Esophagus muscularis mucosa (tissue), 4 donors: Measurements from ENCODE around the gene CHRDL2. TPM values are rescaled to one million over a fixed set of nuclear protein-coding genes. Genes with fewer than 3 reads are reported as not detected.
A peak's percentile ranks its signal among the peaks of the same experiment; 100 is the strongest.
"Not testable (repeated sequence)": the region's sequence is repeated elsewhere in the genome, so short reads cannot be mapped to it uniquely, and the experiment has no call there.

Source experiments
- DNase-seq: peaks from one replicate; pipeline ENCODE4 v3.0.0-alpha.2; 2017; ENCODE audit errors: extremely low spot score
- H3K27ac ChIP-seq, 4 donors: fragments of 200-600 bp; sonication (generic); replicated peaks in 1 of 4; 1 replicate in 3 of 4; 2 replicates in 1 of 4; pipeline ENCODE4 v1.5.1; 2016 to 2019; ENCODE audit warnings: mild to moderate bottlenecking in 1 of 4
- H3K27me3 ChIP-seq, 4 donors: fragments of 200-600 bp; sonication (generic); one replicate each; pipeline versions ENCODE4 v1.5.1 to v1.6.0; 2016 to 2019
- H3K36me3 ChIP-seq, 4 donors: fragments of 200-600 bp; sonication (generic); one replicate each; pipeline ENCODE4 v1.5.1; 2016 to 2019
- H3K4me1 ChIP-seq, 4 donors: fragments of 200-600 bp; sonication (generic); one replicate each; pipeline ENCODE4 v1.5.1; 2016 to 2019
- H3K4me3 ChIP-seq, 4 donors: fragments of 200-600 bp; sonication (generic); 1 replicate in 2 of 4; 2 replicates in 2 of 4; pipeline ENCODE4 v1.5.1; 2016 to 2019; ENCODE audit warnings: mild to moderate bottlenecking in 4 of 4, moderate library complexity in 1 of 4
- H3K9me3 ChIP-seq, 4 donors: fragments of 200-600 bp; sonication (generic); 1 replicate in 3 of 4; 2 replicates in 1 of 4; pipeline ENCODE4 v1.5.1; 2016 to 2019
- CTCF ChIP-seq, 3 experiments: fragments of 200-600 bp in 2 of 3; fragments of 450-650 bp in 1 of 3; sonication (generic) in 2 of 3; IDR thresholded peaks; one replicate each; pipeline ENCODE4 v1.5.1; 2017 to 2019; ENCODE audit warnings: antibody characterized with exemption in 3 of 3, mild to moderate bottlenecking in 2 of 3, moderate library complexity in 1 of 3
- EP300 ChIP-seq: sonication (generic); formaldehyde crosslinking; IDR thresholded peaks from one replicate; pipeline ENCODE4 v1.6.1; 2017; ENCODE audit warnings: antibody characterized with exemption
- POLR2A ChIP-seq: fragments of 450-650 bp; IDR thresholded peaks from one replicate; pipeline ENCODE4 v1.6.1; 2017; ENCODE audit warnings: antibody characterized with exemption, moderate library complexity, mild to moderate bottlenecking, low read depth
- POLR2AphosphoS5 ChIP-seq, 2 donors: sonication (generic); formaldehyde crosslinking; IDR thresholded peaks; one replicate each; pipeline ENCODE4 v1.6.1; 2017; ENCODE audit warnings: antibody characterized with exemption in 2 of 2
- WGBS: methylation state at CpG from one replicate; pipeline ENCODE4 v1.1.5; 2018; 5-methylcytosine and 5-hydroxymethylcytosine counted together
- intact Hi-C: fragments of 100-400 bp; cut with DNase I; formaldehyde crosslinking; loops from one replicate; pipeline ENCODE4 v1.15.1; 2023
- total RNA-seq, 4 donors: library from RNA; depleted of rRNA; stranded (reverse); fragments of >200 nt; gene quantifications; one replicate each; pipeline versions ENCODE4 v1.1.0 to v1.2.1, GENCODE V29; 2016

CHRDL2 gene
- total RNA-seq, 4 donors from 2014 or later, result 0.40 to 0.50 TPM; not detected in 2

DNA sequence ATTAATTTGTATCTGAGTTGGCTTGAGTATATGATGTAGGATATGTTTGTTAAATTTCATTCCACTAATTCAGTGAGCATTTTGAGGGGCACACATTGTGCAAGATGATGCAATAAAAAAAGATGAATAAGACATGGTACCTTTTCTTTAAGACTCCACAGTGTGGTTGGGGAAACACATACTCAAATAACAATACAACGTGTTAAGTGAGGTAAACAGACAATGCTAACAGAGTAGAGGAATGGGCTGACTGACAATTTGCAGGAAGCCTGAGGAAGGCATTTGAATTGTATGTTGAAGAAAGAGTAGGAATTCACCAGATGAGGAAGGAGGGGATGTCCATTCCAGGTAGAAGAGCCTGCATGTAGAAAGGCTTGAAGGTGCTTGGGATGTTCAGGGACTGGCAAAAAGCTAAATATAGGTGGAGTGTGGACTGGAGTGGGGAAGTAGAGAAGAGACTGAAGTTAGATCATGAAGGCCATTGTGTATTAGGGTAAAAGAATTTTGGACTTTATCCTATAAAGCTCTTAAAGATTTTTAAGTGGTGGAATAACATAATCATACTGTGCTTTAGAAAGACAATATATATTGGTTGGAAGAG is 24.3 kb upstream of the CHRDL2 start:
- Histone ChIP-seq H3K27me3 (no peaks in the 10 kb centered on the region), H3K27ac (no peak overlapping the region), H3K36me3 (no peaks in the 10 kb centered on the region), H3K4me3 (no peak overlapping the region), H3K4me1 (peaks cover 27 to 55% (median 48%) of the 10 kb centered on the region in 4 donors), H3K9me3 (no peaks in the 10 kb centered on the region)
- DNase-seq, result no peak
- WGBS, result 39% methylated on average over 1 of the region's 1 CpG
- intact Hi-C loops, result no loop called here
- no peak for TF ChIP-seq CTCF (IDR thresholded peaks at IDR 0.05)
- TF ChIP-seq POLR2A, result no peak
- no peak for TF ChIP-seq EP300
- TF ChIP-seq POLR2AphosphoS5 (IDR thresholded peaks at IDR 0.05), result no peak

DNA sequence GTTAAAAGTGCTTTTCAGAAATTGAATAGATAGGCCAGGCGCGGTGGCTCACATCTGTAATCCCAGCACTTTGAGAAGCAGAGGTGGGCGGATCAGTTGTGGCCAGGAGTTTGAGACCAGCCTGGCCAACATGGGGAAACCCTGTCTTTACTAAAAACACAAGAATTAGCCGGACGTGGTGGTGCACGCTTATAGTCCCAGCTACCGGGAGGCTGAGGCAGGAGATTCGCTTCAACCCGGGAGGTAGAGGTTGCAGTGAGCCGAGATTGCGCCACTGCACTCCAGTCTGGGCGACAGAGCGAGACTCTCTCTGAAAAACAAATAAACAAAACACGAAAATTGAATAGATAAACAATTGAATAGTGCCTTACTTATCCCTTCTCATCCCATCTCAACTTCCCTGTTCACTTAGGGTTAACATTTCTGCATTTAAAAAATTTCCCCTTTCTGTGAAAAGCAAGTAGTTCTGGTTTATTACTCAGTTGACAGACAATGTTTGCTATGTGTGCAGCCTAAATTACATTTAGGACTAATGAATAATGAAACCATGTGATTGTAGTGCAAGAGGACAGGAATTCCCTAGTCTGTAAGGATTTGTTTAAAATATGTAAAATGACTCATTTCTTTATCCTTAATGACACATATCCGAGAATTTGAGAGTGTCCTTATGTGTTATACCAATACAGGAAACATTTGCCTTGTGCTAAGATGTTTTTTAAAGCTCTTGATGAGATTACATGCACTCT is 23.5 kb upstream of the CHRDL2 start:
- Histone ChIP-seq H3K9me3 (no peaks in the 10 kb centered on the region), H3K27me3 (no peaks in the 10 kb centered on the region), H3K4me1 (peaks cover 27 to 63% (median 56%) of the 10 kb centered on the region in 4 donors), H3K4me3 (no peak overlapping the region), H3K27ac (no peak overlapping the region), H3K36me3 (no peaks in the 10 kb centered on the region)
- TF ChIP-seq EP300, result no peak
- TF ChIP-seq CTCF (IDR thresholded peaks at IDR 0.05), result no peak
- TF ChIP-seq POLR2AphosphoS5 (IDR thresholded peaks at IDR 0.05), result no peak
- TF ChIP-seq POLR2A, result no peak
- intact Hi-C loops, result no loop called here
- DNase-seq, result no peak
- WGBS, result 79% methylated on average over 15 of the region's 15 CpGs

- intact Hi-C loops, result no loop called here
- H3K27ac ChIP-seq, result no peak overlapping the region
- H3K36me3 ChIP-seq, result no peaks in the 10 kb centered on the region
- no peaks in the 10 kb centered on the region for H3K9me3 ChIP-seq
- H3K4me1 ChIP-seq, result peaks cover 32 to 82% (median 69%) of the 10 kb centered on the region in 4 donors
- TF ChIP-seq EP300, result no peak
- TF ChIP-seq POLR2A, result no peak
- no peak for TF ChIP-seq CTCF (IDR thresholded peaks at IDR 0.05)
- no peak for TF ChIP-seq POLR2AphosphoS5 (IDR thresholded peaks at IDR 0.05)
- no peaks in the 10 kb centered on the region for H3K27me3 ChIP-seq
- WGBS, result 71% methylated on average over 2 of the region's 2 CpGs
- no peak for DNase-seq
- H3K4me3 ChIP-seq, result no peak overlapping the region
Measured at GRCh38 chr11:74751303-74751702, 20.1 kb upstream of the CHRDL2 start.

DNA sequence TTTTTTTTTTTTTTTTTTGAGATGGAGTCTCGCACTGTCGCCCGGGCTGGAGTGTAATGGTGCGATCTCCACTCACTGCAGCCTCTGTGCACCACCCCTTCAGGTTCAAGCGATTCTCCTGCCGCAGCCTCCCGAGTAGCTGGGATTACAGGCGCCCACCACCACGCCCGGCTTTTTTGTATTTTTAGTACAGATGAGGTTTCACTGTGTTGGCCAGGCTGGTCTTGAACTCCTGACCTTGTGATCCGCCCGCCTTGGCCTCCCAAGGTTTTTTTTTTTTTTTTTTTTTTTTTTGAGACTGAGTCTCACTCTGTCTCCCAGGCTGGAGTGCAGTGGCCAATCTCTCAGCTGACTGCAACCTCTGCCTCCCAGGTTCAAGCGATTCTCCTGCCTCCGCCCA is 19.4 kb upstream of the CHRDL2 start:
- H3K27me3 ChIP-seq, H3K36me3 ChIP-seq, H3K27ac ChIP-seq, DNase-seq, H3K9me3 ChIP-seq, intact Hi-C loops: not testable (repeated sequence)
- H3K4me3 ChIP-seq, result peak overlapping the region in 1 of 4 donors; percentile 91
- peaks cover 24 to 75% (median 66%) of the 10 kb centered on the region in 4 donors for H3K4me1 ChIP-seq
- 91% methylated on average over 14 of the region's 14 CpGs for WGBS

DNA sequence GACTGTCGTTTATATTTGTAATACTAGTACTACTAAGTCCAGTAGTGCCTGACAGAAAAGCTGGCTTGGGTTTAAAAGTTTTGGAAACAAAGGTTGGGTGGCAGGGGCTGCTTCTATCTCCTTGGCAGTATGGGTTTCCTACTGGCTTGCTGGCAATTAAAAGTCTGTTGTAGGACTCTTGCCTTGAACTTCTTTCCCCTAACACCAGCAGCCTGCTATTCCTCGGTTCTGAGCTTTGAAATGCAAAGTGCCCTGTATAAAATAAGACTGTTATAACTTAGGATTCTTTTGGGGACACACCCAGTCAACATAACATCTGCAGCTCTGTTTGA is 18.7 kb upstream of the CHRDL2 start:
- peak overlapping the region; percentile 92 to 97 (median 96) for H3K27ac ChIP-seq
- H3K27me3 ChIP-seq, result no peaks in the 10 kb centered on the region
- intact Hi-C loops, result loop anchor here (10.0 kb wide), 1 partner anchor 355 kb away; the partner anchor contains the start of gene PGM2L1
- WGBS, result 20% methylated on average over 2 of the region's 2 CpGs
- peak overlapping the region; percentile 87 to 91 (median 87) for H3K4me3 ChIP-seq
- no peak for DNase-seq
- no peak for TF ChIP-seq POLR2AphosphoS5 (IDR thresholded peaks at IDR 0.05)
- no peaks in the 10 kb centered on the region for H3K36me3 ChIP-seq
- peaks cover 20 to 68% (median 59%) of the 10 kb centered on the region in 4 donors for H3K4me1 ChIP-seq
- no peaks in the 10 kb centered on the region for H3K9me3 ChIP-seq
